ENCODE measurements around the gene CACNA2D2.

DNA sequence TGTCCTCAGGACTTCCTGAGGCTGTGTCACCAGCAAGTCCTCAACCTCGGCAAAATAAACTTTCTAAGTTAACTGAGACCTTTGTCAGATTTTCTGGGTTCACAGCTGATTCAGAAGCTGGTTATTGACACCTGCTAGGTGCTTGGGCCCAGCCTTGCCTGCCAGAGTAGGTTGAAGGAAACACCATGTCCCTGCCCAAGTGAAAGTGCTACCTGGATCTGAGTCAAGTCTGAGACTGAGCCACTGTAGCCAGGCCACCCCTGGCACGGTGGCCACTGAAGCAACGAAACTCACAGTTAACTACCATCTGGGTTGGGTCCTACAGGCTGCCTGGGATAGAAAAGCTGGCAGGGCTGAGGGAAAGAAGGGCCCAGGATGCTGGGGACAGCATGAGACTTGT, 189.1 kb downstream of the CACNA2D2 start:
- TF ChIP-seq CTCF (conservative IDR thresholded peaks at IDR 0.05 in 1 of 2, IDR thresholded peaks at IDR 0.05 in 1 of 2; ENCODE audit: extremely low read depth in 1 of 2, insufficient read depth in 1 of 2, low read depth in 1 of 2, low read length in 2 of 2) = no peak
- no peak for TF ChIP-seq EZH2 (IDR thresholded peaks at IDR 0.05; ENCODE audit: borderline replicate concordance, low read length)

Measured in mammary epithelial cell (primary cell).